ENCODE data around the gene SETD1A. TPM values are rescaled to one million over a fixed set of nuclear protein-coding genes. Genes with fewer than 3 reads are reported as not detected.
"Not testable (repeated sequence)": the region's sequence is repeated elsewhere in the genome, so short reads cannot be mapped to it uniquely, and the experiment has no call there.

Gene SETD1A
- total RNA-seq, 2 experiments from 2014 or later = 23.9 to 26.4 TPM

- ATAC-seq (no peak), DNase-seq (no peak)
- H3K4me3 Mint-ChIP-seq = no peak overlapping the region
- H3K4me1 Mint-ChIP-seq = no peaks in the 10 kb centered on the region
- CTCF ChIA-PET = interaction anchor here (0.5 to 0.9 kb wide), 2 partner anchors 13 to 159 kb away, joined by 3 read pairs; no protein-coding TSS in a partner anchor
- H3K27ac Mint-ChIP-seq = no peak overlapping the region
- no peaks in the 10 kb centered on the region for H3K9me3 Mint-ChIP-seq (ENCODE audit: low read depth)
- no peaks in the 10 kb centered on the region for H3K36me3 Mint-ChIP-seq
- H3K27me3 Mint-ChIP-seq = peaks cover 22% of the 10 kb centered on the region
These were observed 46.2 kb downstream of the SETD1A start for GRCh38 chr16:31003744-31004143.

- ATAC-seq (no peak), DNase-seq (no peak)
- no peaks in the 10 kb centered on the region for H3K9me3 Mint-ChIP-seq (ENCODE audit: low read depth)
- CTCF ChIA-PET = interaction anchor here (0.8 to 1.1 kb wide), 2 partner anchors 22 to 138 kb away, joined by 3 read pairs; no protein-coding TSS in a partner anchor
- H3K4me3 Mint-ChIP-seq = no peak overlapping the region
- H3K27me3 Mint-ChIP-seq = peaks cover 30% of the 10 kb centered on the region
- H3K27ac Mint-ChIP-seq = no peak overlapping the region
- H3K36me3 Mint-ChIP-seq = no peaks in the 10 kb centered on the region
- no peaks in the 10 kb centered on the region for H3K4me1 Mint-ChIP-seq
These were observed 47.1 kb downstream of the SETD1A start for GRCh38 chr16:31004658-31005057.

GRCh38 chr16:31005350-31006085 is 48.0 kb downstream of the SETD1A start:
- H3K36me3 Mint-ChIP-seq = no peaks in the 10 kb centered on the region
- DNase-seq = no peak
- no peak for ATAC-seq
- H3K4me1 Mint-ChIP-seq = no peaks in the 10 kb centered on the region
- H3K9me3 Mint-ChIP-seq (ENCODE audit: low read depth) = no peaks in the 10 kb centered on the region
- CTCF ChIA-PET = interaction anchor here (1.1 kb wide), 1 partner anchor 137 kb away, joined by 3 read pairs; no protein-coding TSS in a partner anchor
- no peak overlapping the region for H3K4me3 Mint-ChIP-seq
- peaks cover 35% of the 10 kb centered on the region for H3K27me3 Mint-ChIP-seq
- H3K27ac Mint-ChIP-seq = no peak overlapping the region

- H3K27me3 Mint-ChIP-seq = peaks cover 36% of the 10 kb centered on the region
- DNase-seq (no peak), ATAC-seq (no peak)
- H3K9me3 Mint-ChIP-seq (ENCODE audit: low read depth) = no peaks in the 10 kb centered on the region
- H3K36me3 Mint-ChIP-seq = no peaks in the 10 kb centered on the region
- H3K4me1 Mint-ChIP-seq = peaks cover 3% of the 10 kb centered on the region
- H3K27ac Mint-ChIP-seq = no peak overlapping the region
- CTCF ChIA-PET = no interaction called here
- H3K4me3 Mint-ChIP-seq = no peak overlapping the region
These were observed 48.5 kb downstream of the SETD1A start for GRCh38 chr16:31006086-31006385.

GRCh38 chr16:31006589-31006988 is 49.0 kb downstream of the SETD1A start:
- Mint-ChIP-seq H3K36me3 (no peaks in the 10 kb centered on the region), H3K27me3 (peaks cover 42% of the 10 kb centered on the region), H3K9me3 (ENCODE audit: low read depth) (no peaks in the 10 kb centered on the region), H3K4me3 (no peak overlapping the region), H3K27ac (no peak overlapping the region), H3K4me1 (peaks cover 6% of the 10 kb centered on the region)
- DNase-seq = no peak
- ATAC-seq = no peak
- CTCF ChIA-PET = no interaction called here

GRCh38 chr16:31007684-31008083 is 50.1 kb downstream of the SETD1A start:
- Mint-ChIP-seq H3K4me1 (peaks cover 6% of the 10 kb centered on the region), H3K4me3 (no peak overlapping the region), H3K27ac (no peak overlapping the region), H3K36me3 (no peaks in the 10 kb centered on the region), H3K27me3 (peaks cover 51% of the 10 kb centered on the region), H3K9me3 (ENCODE audit: low read depth) (no peaks in the 10 kb centered on the region)
- no peak for ATAC-seq
- CTCF ChIA-PET = interaction anchor here (0.9 kb wide), 1 partner anchor 25 kb away, joined by 3 read pairs; no protein-coding TSS in a partner anchor
- no peak for DNase-seq

GRCh38 chr16:31008149-31008548 is 50.6 kb downstream of the SETD1A start:
- H3K36me3 Mint-ChIP-seq = no peaks in the 10 kb centered on the region

GRCh38 chr16:31008551-31008950 is 51.0 kb downstream of the SETD1A start:
- Mint-ChIP-seq H3K4me3 (no peak overlapping the region), H3K9me3 (ENCODE audit: low read depth) (no peaks in the 10 kb centered on the region), H3K27me3 (peaks cover 60% of the 10 kb centered on the region), H3K27ac (no peak overlapping the region), H3K36me3 (no peaks in the 10 kb centered on the region), H3K4me1 (peaks cover 6% of the 10 kb centered on the region)
- ATAC-seq (no peak), DNase-seq (no peak)
- CTCF ChIA-PET = interaction anchor here (0.8 to 1.2 kb wide), 4 partner anchors 10 to 31 kb away, joined by 3 read pairs; no protein-coding TSS in a partner anchor

More at GRCh38 chr16:31008149-31008548, 50.6 kb downstream of the SETD1A start:
- peaks cover 6% of the 10 kb centered on the region for H3K4me1 Mint-ChIP-seq
- DNase-seq (no peak), ATAC-seq (no peak)
- H3K4me3 Mint-ChIP-seq = no peak overlapping the region
- no peaks in the 10 kb centered on the region for H3K9me3 Mint-ChIP-seq (ENCODE audit: low read depth)
- CTCF ChIA-PET = interaction anchor here (0.9 kb wide), 1 partner anchor 25 kb away, joined by 3 read pairs; no protein-coding TSS in a partner anchor
- H3K27ac Mint-ChIP-seq = no peak overlapping the region
- peaks cover 55% of the 10 kb centered on the region for H3K27me3 Mint-ChIP-seq

- no peak for ATAC-seq
- peaks cover 63% of the 10 kb centered on the region for H3K27me3 Mint-ChIP-seq
- H3K9me3 Mint-ChIP-seq (ENCODE audit: low read depth) = no peaks in the 10 kb centered on the region
- no peak for DNase-seq
- H3K4me3 Mint-ChIP-seq = no peak overlapping the region
- CTCF ChIA-PET = interaction anchor here (0.8 to 1.2 kb wide), 3 partner anchors 10 to 31 kb away, joined by 3 read pairs; no protein-coding TSS in a partner anchor
- no peak overlapping the region for H3K27ac Mint-ChIP-seq
- H3K4me1 Mint-ChIP-seq = peaks cover 6% of the 10 kb centered on the region
- no peaks in the 10 kb centered on the region for H3K36me3 Mint-ChIP-seq
These were observed 51.6 kb downstream of the SETD1A start for GRCh38 chr16:31009120-31009519.

GRCh38 chr16:31009894-31010584 is 52.5 kb downstream of the SETD1A start:
- Mint-ChIP-seq H3K4me1 (peaks cover 6% of the 10 kb centered on the region), H3K36me3 (no peaks in the 10 kb centered on the region), H3K27me3 (peaks cover 67% of the 10 kb centered on the region), H3K4me3 (no peak overlapping the region), H3K27ac (no peak overlapping the region), H3K9me3 (ENCODE audit: low read depth) (no peaks in the 10 kb centered on the region)
- DNase-seq = no peak
- CTCF ChIA-PET = interaction anchor here (1.2 kb wide), 1 partner anchor 15 kb away, joined by 3 read pairs; no protein-coding TSS in a partner anchor
- no peak for ATAC-seq

- DNase-seq (no peak), ATAC-seq (peak; percentile 52)
- Mint-ChIP-seq H3K36me3 (no peaks in the 10 kb centered on the region), H3K9me3 (ENCODE audit: low read depth) (no peaks in the 10 kb centered on the region), H3K4me1 (peaks cover 6% of the 10 kb centered on the region), H3K27me3 (peaks cover 67% of the 10 kb centered on the region), H3K27ac (no peak within 1 kb of the TSS), H3K4me3 (peak within 1 kb of the TSS; percentile 51)
- CTCF ChIA-PET = no interaction called here
These were observed 53.2 kb downstream of the SETD1A start, which contains the start of gene STX1B for GRCh38 chr16:31010585-31011325. TSS of gene STX1B (minus strand) at chr16:31010638. CDS start at chr16:31010396, 242 bp downstream.

- not testable (repeated sequence) for ATAC-seq
These were observed 54.3 kb downstream of the SETD1A start for GRCh38 chr16:31011815-31012214.

GRCh38 chr16:31013292-31013691 is 55.7 kb downstream of the SETD1A start:
- DNase-seq; CTCF ChIA-PET; ATAC-seq; H3K36me3 Mint-ChIP-seq; H3K4me1 Mint-ChIP-seq; H3K27ac Mint-ChIP-seq; H3K9me3 Mint-ChIP-seq (ENCODE audit: low read depth); H3K4me3 Mint-ChIP-seq: not testable (repeated sequence)
- peaks cover 57% of the 10 kb centered on the region for H3K27me3 Mint-ChIP-seq

More at GRCh38 chr16:31011815-31012214, 54.3 kb downstream of the SETD1A start:
- not testable (repeated sequence) for H3K9me3 Mint-ChIP-seq (ENCODE audit: low read depth); H3K27ac Mint-ChIP-seq; H3K4me3 Mint-ChIP-seq; H3K36me3 Mint-ChIP-seq; DNase-seq; H3K4me1 Mint-ChIP-seq
- CTCF ChIA-PET = interaction anchor here (0.7 kb wide), 1 partner anchor 403 kb away, joined by 3 read pairs; no protein-coding TSS in a partner anchor
- H3K27me3 Mint-ChIP-seq = peaks cover 63% of the 10 kb centered on the region
